ENCODE data around the gene FCHO1.

DNA sequence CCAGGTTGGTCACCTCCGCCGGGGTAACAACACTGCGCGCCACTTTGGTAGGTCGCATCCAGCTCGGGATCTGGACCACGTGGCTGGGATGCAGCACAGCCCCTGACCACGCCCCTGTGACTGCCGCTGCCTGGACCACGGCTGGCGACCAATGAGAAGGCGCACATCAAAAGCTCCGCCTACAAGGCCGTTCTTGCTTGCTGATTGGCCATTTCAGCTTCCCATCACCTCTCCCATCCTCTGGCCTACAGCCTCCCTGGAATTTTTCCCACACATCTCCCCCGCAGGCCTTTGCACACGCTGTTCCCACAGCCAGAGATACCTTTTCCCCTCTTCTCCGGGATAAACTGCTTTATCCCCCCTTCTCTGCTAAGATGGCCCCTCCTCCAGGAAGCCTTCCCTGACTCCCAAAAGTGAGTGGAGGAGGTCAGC is 44.5 kb upstream of the FCHO1 start:
- TF ChIP-seq, protein P1, sequence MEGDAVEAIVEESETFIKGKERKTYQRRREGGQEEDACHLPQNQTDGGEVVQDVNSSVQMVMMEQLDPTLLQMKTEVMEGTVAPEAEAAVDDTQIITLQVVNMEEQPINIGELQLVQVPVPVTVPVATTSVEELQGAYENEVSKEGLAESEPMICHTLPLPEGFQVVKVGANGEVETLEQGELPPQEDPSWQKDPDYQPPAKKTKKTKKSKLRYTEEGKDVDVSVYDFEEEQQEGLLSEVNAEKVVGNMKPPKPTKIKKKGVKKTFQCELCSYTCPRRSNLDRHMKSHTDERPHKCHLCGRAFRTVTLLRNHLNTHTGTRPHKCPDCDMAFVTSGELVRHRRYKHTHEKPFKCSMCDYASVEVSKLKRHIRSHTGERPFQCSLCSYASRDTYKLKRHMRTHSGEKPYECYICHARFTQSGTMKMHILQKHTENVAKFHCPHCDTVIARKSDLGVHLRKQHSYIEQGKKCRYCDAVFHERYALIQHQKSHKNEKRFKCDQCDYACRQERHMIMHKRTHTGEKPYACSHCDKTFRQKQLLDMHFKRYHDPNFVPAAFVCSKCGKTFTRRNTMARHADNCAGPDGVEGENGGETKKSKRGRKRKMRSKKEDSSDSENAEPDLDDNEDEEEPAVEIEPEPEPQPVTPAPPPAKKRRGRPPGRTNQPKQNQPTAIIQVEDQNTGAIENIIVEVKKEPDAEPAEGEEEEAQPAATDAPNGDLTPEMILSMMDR (IDR thresholded peaks at IDR 0.05) = no peak
- TF ChIP-seq EZH2 (IDR thresholded peaks at IDR 0.05) = no peak

All from neural progenitor cell (in vitro differentiated cells).